GM18517 (cell line): ENCODE measurements around the gene CCDC69.
"Not testable (repeated sequence)": the region's sequence is repeated elsewhere in the genome, so short reads cannot be mapped to it uniquely, and the experiment has no call there.

Experiments used
- ATAC-seq: cut with Tn5 transposase; IDR thresholded peaks from one replicate; pipeline ENCODE4 v1.9.1; 2021; ENCODE audit warnings: mild to moderate bottlenecking, moderate library complexity; ENCODE audit not compliant: unreplicated experiment

Gene CCDC69

GRCh38 chr5:151196556-151197290 lies 27.2 kb downstream of the CCDC69 start:
- ATAC-seq, result peak; percentile 88

- ATAC-seq, result no peak
These were observed 28.3 kb downstream of the CCDC69 start for GRCh38 chr5:151195622-151196021.

- no peak for ATAC-seq
These were observed 31.3 kb downstream of the CCDC69 start for GRCh38 chr5:151192626-151193025.

- ATAC-seq, result no peak
These were observed 32.2 kb downstream of the CCDC69 start for GRCh38 chr5:151191661-151192060.

GRCh38 chr5:151189151-151189550 lies 34.7 kb downstream of the CCDC69 start:
- no peak for ATAC-seq

GRCh38 chr5:151186538-151186937 lies 37.4 kb downstream of the CCDC69 start:
- no peak for ATAC-seq

- ATAC-seq, result no peak
These were observed 37.8 kb downstream of the CCDC69 start for GRCh38 chr5:151186052-151186451.

GRCh38 chr5:151184316-151185042 lies 39.4 kb downstream of the CCDC69 start:
- no peak for ATAC-seq

GRCh38 chr5:151183456-151184245 lies 40.2 kb downstream of the CCDC69 start:
- no peak for ATAC-seq

- ATAC-seq, result no peak
These were observed 40.9 kb downstream of the CCDC69 start for GRCh38 chr5:151182976-151183375.

- no peak for ATAC-seq
These were observed 41.4 kb downstream of the CCDC69 start for GRCh38 chr5:151182524-151182900.

- no peak for ATAC-seq
These were observed 41.9 kb downstream of the CCDC69 start for GRCh38 chr5:151181818-151182523.

GRCh38 chr5:151180291-151180690 lies 43.6 kb downstream of the CCDC69 start:
- no peak for ATAC-seq

- ATAC-seq, result no peak
These were observed 44.4 kb downstream of the CCDC69 start for GRCh38 chr5:151179489-151179840.

GRCh38 chr5:151178777-151179488 lies 45.0 kb downstream of the CCDC69 start:
- ATAC-seq, result no peak

GRCh38 chr5:151178372-151178771 lies 45.5 kb downstream of the CCDC69 start:
- ATAC-seq, result no peak

- not testable (repeated sequence) for ATAC-seq
These were observed 47.6 kb downstream of the CCDC69 start for GRCh38 chr5:151176268-151176667.

- ATAC-seq, result no peak
These were observed 49.2 kb downstream of the CCDC69 start for GRCh38 chr5:151174612-151175101.

- no peak for ATAC-seq
These were observed 49.9 kb downstream of the CCDC69 start for GRCh38 chr5:151173711-151174611.
